Adrenal gland (tissue), 12 donors: Measurements from ENCODE around the gene CCDC138. TPM values are rescaled to one million over a fixed set of nuclear protein-coding genes. Genes with fewer than 3 reads are reported as not detected.

Experiments used
- DNase-seq, 7 donors: peaks; one replicate each; pipeline ENCODE4 v3.0.0-alpha.2; 2019 to 2020
- H3K27ac ChIP-seq, 5 donors: fragments of 200-600 bp; sonication (generic) in 4 of 5; 1 replicate in 3 of 5; 2 replicates in 2 of 5; pipeline versions ENCODE4 v1.5.1 to v1.8.0; 2016 to 2020; ENCODE audit warnings: mild to moderate bottlenecking in 1 of 5
- H3K27me3 ChIP-seq: fragments of 200-600 bp; 2 replicates; pipeline ENCODE4 v1.8.0; 2021
- H3K36me3 ChIP-seq, 2 donors: fragments of 200-600 bp; replicated peaks in 1 of 2; 1 replicate in 1 of 2; 2 replicates in 1 of 2; pipeline versions ENCODE4 v1.5.1 to v1.8.0; 2018 to 2022
- H3K4me1 ChIP-seq, 2 donors: fragments of 200-600 bp; replicated peaks in 1 of 2; 1 replicate in 1 of 2; 2 replicates in 1 of 2; pipeline versions ENCODE4 v1.5.1 to v1.8.0; 2018 to 2021
- H3K4me3 ChIP-seq, 4 donors: fragments of 200-600 bp; sonication (generic) in 3 of 4; one replicate each; pipeline ENCODE4 v1.5.1; 2016 to 2018
- H3K9me3 ChIP-seq, 3 donors: fragments of 200-600 bp; sonication (generic) in 1 of 3; replicated peaks in 1 of 3; 1 replicate in 2 of 3; 2 replicates in 1 of 3; pipeline versions ENCODE4 v1.5.1 to v1.8.0; 2016 to 2021
- CTCF ChIP-seq, 6 experiments: fragments of 450-650 bp in 4 of 6; fragments of 200-600 bp in 2 of 6; sonication (generic) in 1 of 6; IDR thresholded peaks; 1 replicate in 5 of 6; 2 replicates in 1 of 6; pipeline versions ENCODE4 v1.5.1 to v1.8.0; 2016 to 2021; ENCODE audit warnings: antibody characterized with exemption in 6 of 6, mild to moderate bottlenecking in 2 of 6, moderate library complexity in 1 of 6
- POLR2A ChIP-seq, 2 donors: fragments of 450-650 bp; IDR thresholded peaks; one replicate each; pipeline ENCODE4 v1.6.1; 2017; ENCODE audit warnings: antibody characterized with exemption in 2 of 2, mild to moderate bottlenecking in 2 of 2, moderate library complexity in 1 of 2
- WGBS, 4 donors: extraction: QIAGEN DNeasy Blood & Tissue Kit in 2 of 4; methylation state at CpG; one replicate each; pipeline versions ENCODE4 v1.1.5 to v1.1.7; 2013 to 2017; 5-methylcytosine and 5-hydroxymethylcytosine counted together
- intact Hi-C, 2 donors: fragments of 100-400 bp; cut with DNase I; formaldehyde crosslinking; loops; one replicate each; pipeline versions ENCODE4 v1.14.1 to v1.15.0; 2022 to 2023
- polyA plus RNA-seq, 3 donors: library from polyadenylated mRNA; stranded (reverse); fragments of 200-250 nt in 2 of 3; fragments of 350-450 nt in 1 of 3; fragmentation: Illumina TruSeq in 1 of 3; extraction: RNeasy Lipid Tissue Mini Kit (QIAGEN cat#74804) in 1 of 3; gene quantifications; one replicate each; pipeline ENCODE4 v1.2.3, GENCODE V29; 2013 to 2014
- total RNA-seq, 9 donors: library from RNA; depleted of rRNA in 4 of 9; stranded (reverse); fragments of >200 nt in 4 of 9; fragments of 120-200 nt in 1 of 9; fragmentation: NEBNext Ultra II Directional in 1 of 9; extraction: Animal tissue kit (Norgen Biotek cat#: 25700) in 1 of 9; gene quantifications; one replicate each; pipeline versions ENCODE4 v1.1.0 to v1.2.4, GENCODE V29; 2013 to 2023
- donor health status: healthy with polysubstance abuse.
- donor health status: Bipolar disorder and iron deficiency.
- donor health status: DM: yes; HTN: yes; CAD: no.
- donor health status: DM: no; HTN: no; CAD: no.
- donor health status: DM: no; HTN: no; CAD: no.
- donor health status: DM: yes; HTN: yes; CAD: no.

CCDC138 gene
- total and polyA plus RNA-seq, 12 donors, result 1.0 to 8.0 (median 2.1) TPM

GRCh38 chr2:108912629-108912902 is 126.0 kb downstream of the CCDC138 start:
- intact Hi-C loops, result no loop called here
- 79 to 100% (median 90%) methylated on average over 1 to 5 of the region's 5 CpGs for WGBS, 4 donors
- no peaks in the 10 kb centered on the region for H3K27me3 ChIP-seq

GRCh38 chr2:108916122-108916795 is 129.7 kb downstream of the CCDC138 start:
- H3K4me1 ChIP-seq, result no peaks in the 10 kb centered on the region
- H3K36me3 ChIP-seq, result no peaks in the 10 kb centered on the region
- TF ChIP-seq POLR2A (IDR thresholded peaks at IDR 0.05) (no peak), CTCF (IDR thresholded peaks at IDR 0.05) (no peak)
- no peaks in the 10 kb centered on the region for H3K9me3 ChIP-seq
- no peak overlapping the region for H3K4me3 ChIP-seq
- intact Hi-C loops, result no loop called here
- no peaks in the 10 kb centered on the region for H3K27me3 ChIP-seq
- no peak for DNase-seq
- no peak overlapping the region for H3K27ac ChIP-seq
- WGBS, 4 donors, result 73 to 82% (median 75%) methylated on average over 10 to 15 of the region's 15 CpGs

More at GRCh38 chr2:108912629-108912902, 126.0 kb downstream of the CCDC138 start:
- no peaks in the 10 kb centered on the region for H3K36me3 ChIP-seq
- H3K27ac ChIP-seq, result no peak overlapping the region
- peak in 1 of 7 donors; percentile 28 for DNase-seq
- TF ChIP-seq CTCF (IDR thresholded peaks at IDR 0.05), result no peak
- TF ChIP-seq POLR2A (IDR thresholded peaks at IDR 0.05), result no peak
- H3K9me3 ChIP-seq, result no peaks in the 10 kb centered on the region
- H3K4me1 ChIP-seq, result no peaks in the 10 kb centered on the region
- H3K4me3 ChIP-seq, result no peak overlapping the region

GRCh38 chr2:108916796-108917421 is 130.3 kb downstream of the CCDC138 start:
- H3K27ac ChIP-seq, result no peak overlapping the region
- WGBS, 4 donors, result 61 to 67% (median 63%) methylated on average over 12 to 14 of the region's 14 CpGs
- intact Hi-C loops, result no loop called here
- DNase-seq, result no peak
- no peaks in the 10 kb centered on the region for H3K27me3 ChIP-seq
- H3K4me3 ChIP-seq, result no peak overlapping the region
- no peaks in the 10 kb centered on the region for H3K36me3 ChIP-seq
- H3K9me3 ChIP-seq, result no peaks in the 10 kb centered on the region
- no peaks in the 10 kb centered on the region for H3K4me1 ChIP-seq
- TF ChIP-seq POLR2A (IDR thresholded peaks at IDR 0.05), result no peak
- no peak for TF ChIP-seq CTCF (IDR thresholded peaks at IDR 0.05)

- WGBS, 4 donors, result 78 to 89% (median 81%) methylated on average over 5 of the region's 5 CpGs
- Histone ChIP-seq H3K27ac (no peak overlapping the region), H3K27me3 (no peaks in the 10 kb centered on the region), H3K4me1 (no peaks in the 10 kb centered on the region), H3K4me3 (no peak overlapping the region), H3K9me3 (no peaks in the 10 kb centered on the region), H3K36me3 (no peaks in the 10 kb centered on the region)
- TF ChIP-seq POLR2A (IDR thresholded peaks at IDR 0.05) (no peak), CTCF (IDR thresholded peaks at IDR 0.05) (no peak)
- no peak for DNase-seq
- intact Hi-C loops, result no loop called here
Measured at GRCh38 chr2:108917526-108917925, 131.0 kb downstream of the CCDC138 start.
